ENCODE data around the gene PRKAG1.
A peak's percentile ranks its signal among the peaks of the same experiment; 100 is the strongest.

GRCh38 chr12:49018261-49019119 is at the start of gene PRKAG1:
- TF ChIP-seq CTCF (IDR thresholded peaks at IDR 0.05) (peak in 5 of 6 experiments; percentile 16 to 45 (median 31)), POLR2A (IDR thresholded peaks at IDR 0.05) (peak; percentile 91 to 95)

Measured in adrenal gland (tissue), 5 donors.